NCI-H1417 treated with DMSO at 0.1 percent for 48 hours (cell line): ENCODE measurements around the gene DEFB113.
"Not testable (repeated sequence)": the region's sequence is repeated elsewhere in the genome, so short reads cannot be mapped to it uniquely, and the experiment has no call there.

Experiments
- DNase-seq: peaks from one replicate; lab custom pipeline; 2025; lab: John Stamatoyannopoulos, UW

Gene DEFB113, protein sequence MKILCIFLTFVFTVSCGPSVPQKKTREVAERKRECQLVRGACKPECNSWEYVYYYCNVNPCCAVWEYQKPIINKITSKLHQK

DNA sequence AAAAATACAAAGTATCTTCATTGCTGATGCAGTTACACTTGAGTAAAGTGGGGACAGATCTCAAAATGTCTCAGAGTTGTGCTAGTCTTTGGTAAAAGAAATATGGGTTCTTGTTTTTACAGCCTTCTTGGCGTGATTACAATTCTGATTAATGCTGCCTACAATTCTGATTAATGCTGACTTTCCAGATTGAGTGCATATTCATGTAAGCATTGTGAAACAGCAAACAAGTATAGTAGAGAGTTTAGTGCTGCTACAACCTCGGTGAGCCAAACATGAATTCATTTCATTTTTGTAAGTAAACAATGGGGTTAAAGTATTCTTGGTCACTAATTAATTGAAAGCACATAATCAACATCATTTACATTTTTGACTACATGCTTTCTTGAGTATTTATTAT lies at the start of gene DEFB113:
Gene DEFB113, minus strand, starts transcription at position 21 of the 400 bp plus-strand sequence. Its CDS starts 0 bp downstream, at position 21.
- DNase-seq = no peak

DNA sequence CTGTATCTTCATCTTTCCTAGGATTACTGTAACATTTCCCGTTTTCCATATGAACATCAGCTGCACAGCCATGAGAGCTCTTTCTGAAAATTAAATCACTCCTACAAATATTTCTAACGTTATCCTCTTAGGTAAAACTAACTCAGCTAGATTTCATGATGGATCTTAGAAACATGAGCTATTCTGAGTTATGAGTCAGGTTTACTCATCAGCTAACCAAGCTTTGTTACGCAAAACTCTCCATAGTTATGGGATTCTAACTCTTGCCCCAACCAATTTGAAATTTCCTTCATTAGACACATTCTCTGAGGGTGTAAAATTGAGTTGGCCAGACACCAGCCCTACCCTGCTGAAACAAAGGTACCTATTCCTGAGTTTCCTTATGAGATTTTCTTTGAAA lies 38.4 kb upstream of the DEFB113 start:
- no peak for DNase-seq

DNA sequence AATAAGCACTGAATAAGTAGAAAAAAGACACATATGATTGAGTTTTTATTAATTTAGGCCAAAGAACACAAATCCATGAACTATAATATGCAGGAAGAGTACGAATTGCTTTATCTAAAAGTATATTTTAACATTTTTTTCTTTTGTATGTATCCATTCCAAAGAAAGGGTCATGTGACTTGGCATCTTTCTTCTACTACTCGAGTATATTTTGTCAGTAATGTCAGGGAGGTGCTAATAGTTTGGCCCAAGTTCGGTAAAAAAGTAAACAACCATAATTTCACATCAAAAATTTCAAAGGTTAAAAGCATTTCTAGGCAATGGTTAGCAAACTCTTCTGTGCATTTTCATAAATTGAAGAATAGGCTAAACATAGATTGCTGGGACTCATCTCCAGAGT lies 33.7 kb upstream of the DEFB113 start:
- DNase-seq = no peak

DNA sequence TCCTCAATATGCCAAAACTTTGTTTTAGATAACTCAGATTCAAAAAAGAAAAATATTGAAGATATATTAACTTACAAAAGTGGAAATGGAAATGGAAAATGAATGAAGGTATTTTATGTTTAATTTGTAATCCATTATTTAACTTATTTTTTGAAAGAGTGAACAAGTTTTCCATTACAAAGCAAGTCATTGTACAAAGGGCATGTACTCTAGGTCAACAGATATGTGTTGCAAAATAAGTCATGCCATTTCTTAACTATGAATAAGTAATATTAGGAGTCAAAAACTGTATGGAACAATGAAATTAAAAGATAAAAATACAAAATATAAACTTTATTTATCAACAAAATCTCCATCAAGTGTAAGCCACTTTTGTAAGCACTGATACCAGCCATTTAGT lies 25.9 kb upstream of the DEFB113 start:
- no peak for DNase-seq

DNA sequence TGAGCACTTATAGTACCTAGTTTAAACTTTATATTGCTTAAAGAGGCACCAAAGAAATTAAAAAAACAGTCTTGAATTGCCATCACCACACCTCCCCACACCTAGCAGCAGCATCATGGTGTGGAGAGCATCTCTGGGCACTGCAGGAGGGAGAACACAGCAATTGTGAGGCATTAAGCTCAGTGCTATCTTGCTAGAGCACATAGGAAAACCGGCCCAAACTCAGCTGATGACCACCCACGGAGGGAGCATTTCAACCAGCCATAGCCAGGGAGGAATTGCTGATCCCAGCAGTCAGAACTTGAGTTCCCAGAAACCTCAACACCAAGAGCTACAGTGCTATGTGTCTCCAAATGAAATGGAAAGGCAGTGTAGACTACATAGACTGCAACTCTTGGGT lies 19.5 kb upstream of the DEFB113 start:
- DNase-seq = no peak

DNA sequence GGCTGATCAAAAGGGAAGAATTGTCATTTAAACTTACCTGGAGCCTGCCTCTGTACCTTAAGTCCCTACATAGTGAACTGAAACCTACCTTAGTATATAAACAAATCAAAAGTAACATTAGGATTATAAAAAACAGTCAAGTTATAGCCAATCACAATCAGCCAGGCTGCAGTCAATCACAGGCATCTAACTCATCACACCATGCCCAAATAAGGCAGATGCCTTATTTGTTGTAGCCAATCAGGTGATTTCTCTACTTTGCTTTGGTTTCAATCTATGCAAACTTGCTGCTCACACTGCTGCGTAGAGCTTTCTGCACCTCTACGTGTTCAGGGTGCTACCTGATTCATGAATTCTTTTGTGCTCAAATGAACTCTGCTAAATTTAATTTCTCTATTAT lies 18.3 kb upstream of the DEFB113 start:
- no peak for DNase-seq

DNA sequence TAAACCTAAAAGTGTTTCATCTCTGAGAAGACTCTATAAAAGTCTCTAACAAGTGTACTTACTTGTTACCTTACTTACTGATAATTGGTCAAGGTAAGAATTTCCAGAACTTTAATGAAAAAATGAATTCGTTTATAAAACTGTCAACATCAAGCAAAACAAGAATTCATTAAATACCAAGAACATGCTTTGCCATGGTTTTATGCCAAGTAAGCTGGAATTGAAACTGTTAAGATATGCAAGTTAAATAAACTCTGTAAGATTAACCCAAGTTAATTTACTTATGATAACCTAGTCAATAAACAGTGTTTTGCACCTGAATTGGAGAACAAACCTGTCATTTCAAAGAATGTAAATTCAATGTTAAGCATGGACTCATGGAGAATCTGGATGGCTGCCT lies 17.1 kb upstream of the DEFB113 start:
- DNase-seq = no peak

DNA sequence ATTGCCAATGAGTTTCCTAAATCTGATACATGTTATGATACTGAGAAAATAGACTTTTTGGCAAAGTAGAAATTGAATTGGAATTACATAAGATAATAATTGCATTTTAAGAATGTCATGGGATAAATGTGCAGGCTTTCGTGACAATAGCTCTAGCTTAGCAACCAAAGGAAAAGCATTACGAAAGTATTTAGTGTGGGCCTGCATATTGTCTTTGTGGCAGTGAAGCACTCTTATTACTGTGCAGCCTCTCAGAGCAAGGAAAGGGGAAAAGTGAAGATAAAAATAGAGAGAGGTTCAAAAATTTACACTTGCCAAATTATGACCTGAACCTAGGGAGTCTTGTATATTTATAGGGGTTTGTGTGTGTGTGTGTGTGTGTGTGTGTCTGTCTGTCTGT lies 12.6 kb upstream of the DEFB113 start:
- no peak for DNase-seq

DNA sequence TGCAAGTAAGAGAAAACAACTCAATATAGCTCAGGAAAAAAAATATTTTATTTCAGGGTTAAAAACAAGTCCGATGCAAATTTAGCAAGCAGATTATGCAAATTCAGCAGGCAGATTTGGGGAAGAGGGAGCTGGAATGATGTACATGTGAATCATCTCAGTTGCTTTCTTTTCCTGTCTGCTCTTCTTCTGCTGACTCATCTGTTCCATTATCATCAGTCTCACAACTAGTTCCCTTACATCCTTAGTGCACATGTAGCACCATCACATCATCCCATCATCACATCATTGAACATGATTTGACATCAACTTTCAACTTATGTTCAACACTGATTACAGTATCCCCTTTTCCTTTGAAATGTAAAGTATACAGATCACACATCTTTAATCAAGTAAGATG lies 11.5 kb upstream of the DEFB113 start:
- no peak for DNase-seq

DNA sequence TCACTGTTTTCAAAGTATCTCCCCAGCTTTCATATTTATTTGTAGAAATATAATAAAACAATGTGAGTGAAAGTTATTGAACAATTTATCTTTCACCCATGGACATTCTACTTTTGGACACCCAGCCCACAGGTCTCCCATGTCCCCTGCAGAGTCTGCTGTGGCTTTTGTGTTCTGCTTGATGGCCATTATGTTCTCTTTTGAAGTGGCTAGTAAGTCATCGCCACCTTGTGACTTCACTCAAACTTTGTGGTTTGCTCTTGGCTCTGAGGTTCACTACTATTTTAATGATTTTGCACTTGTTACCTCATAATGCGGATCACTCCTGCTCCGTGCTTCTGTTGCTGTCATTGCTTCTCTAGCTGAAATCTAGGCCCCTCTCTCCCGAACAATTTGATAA lies 10.2 kb upstream of the DEFB113 start:
- no peak for DNase-seq

DNA sequence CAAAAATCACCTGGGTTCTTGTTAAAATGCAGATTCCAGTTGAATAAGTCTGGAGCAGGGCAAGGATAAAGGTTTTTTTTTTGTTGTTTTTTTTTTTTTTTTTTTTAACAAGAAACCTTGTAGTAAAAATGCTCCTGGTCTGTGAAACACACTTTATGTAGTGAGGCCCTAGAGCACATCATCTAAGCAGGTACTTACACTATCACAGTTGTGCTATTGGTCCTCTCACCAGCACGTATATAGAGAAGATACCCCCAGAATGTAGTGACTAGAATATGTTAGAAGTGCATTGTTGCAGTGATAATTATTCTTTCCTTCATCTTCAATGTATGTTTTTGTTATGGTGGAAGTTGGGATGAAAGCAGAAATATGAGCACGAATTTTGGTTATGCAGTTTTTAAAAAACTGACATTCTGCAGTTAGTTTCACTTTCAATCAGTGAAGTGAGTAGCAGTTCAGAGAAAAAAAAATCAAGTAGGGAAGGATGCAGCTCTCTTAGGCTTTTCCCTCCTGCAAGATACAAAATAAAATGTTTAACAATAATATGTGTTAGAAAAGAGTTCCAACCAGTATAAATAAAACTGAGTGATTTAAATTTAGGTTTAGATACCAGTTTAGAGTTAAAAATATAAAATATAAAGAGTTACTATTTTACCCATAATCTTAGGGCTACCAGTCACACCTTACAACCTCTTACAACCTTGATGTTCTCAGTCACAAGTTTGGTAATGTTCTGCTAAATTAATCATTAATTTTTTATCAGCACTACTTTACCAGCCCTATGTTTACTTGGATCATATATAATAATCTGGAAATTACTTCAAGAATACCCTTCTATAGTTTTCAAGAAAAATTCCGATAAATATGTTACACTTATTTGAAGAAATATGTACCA lies 9.2 kb upstream of the DEFB113 start:
- DNase-seq = no peak

DNA sequence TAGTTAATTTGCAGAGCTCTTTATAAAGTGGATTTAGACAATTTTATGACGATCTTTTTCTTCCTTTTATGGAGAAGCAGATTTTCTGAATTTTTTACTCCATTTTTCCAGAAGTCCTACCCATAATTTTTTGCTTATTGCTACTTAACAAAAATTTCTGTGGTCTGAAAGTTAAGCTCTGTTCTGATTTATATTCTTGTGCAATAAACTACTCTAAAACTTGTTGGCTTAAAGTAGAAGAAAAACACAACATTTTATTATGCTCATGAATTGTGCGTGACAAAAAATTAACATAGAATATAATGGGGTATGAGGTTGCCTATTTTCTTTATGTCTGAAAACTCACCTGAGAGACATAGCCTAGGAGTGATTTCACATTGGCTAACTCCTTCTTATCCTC lies 2.6 kb downstream of the DEFB113 start:
- DNase-seq = no peak

DNA sequence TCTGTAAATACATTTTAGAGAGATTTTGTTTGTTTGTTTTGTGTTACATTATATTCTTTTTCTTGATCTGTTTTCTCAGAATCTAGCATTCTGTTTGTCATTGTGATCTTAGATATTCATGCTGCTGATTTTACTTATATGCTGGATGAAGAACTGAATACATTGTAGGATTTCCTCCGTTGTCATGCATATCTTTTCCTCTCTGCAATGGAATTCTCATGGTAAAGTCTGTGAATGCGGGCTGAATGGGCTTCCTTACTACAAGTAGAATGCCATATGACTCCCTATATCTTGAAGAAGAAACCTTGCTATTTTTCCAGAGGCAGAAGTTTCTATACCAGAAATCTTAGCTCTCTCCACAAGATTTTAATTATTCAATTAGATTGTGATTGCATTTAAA lies 3.1 kb downstream of the DEFB113 start:
- DNase-seq = no peak

DNA sequence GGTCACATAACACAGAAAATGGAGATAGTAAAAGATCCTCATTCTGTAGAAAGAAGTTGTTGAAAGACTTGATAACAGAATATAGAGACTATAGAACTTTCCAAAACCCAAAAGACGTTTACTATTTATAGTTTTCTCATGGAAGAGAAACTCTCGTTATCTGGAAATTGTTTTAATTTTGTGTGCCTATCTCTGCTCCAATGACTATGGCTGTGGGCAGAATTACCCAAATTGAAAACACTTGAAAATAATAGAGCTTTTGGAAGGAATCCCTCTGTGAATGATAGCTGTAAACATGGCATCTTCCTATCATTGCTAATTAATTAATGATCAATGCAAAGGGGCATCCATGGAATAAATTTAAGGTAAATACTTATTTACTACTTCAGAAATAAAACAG lies 5.4 kb downstream of the DEFB113 start, which contains the start of gene DEFB114:
Gene DEFB114, minus strand, starts transcription at position 101 of the 400 bp plus-strand sequence. Its CDS starts 59 bp downstream, at position 42.
- no peak for DNase-seq

DNA sequence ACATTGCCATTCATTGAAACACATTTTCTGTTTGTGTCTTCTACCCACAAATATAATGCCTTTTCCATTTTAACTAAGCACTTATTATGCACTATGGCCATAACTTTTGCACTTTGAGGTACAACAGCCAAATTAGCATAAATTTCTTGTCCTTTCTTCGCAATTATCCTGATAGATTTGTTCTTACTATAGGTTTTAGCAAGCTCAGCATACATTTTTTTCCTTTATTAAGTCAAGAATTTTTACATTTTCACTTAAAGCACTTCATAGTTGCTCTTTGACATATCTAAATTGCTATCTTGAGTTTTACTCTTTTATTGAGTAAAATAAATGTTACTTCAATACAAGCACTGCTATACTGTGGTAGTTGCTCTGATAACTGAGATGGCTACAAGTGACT lies 11.2 kb downstream of the DEFB113 start:
- no peak for DNase-seq

DNA sequence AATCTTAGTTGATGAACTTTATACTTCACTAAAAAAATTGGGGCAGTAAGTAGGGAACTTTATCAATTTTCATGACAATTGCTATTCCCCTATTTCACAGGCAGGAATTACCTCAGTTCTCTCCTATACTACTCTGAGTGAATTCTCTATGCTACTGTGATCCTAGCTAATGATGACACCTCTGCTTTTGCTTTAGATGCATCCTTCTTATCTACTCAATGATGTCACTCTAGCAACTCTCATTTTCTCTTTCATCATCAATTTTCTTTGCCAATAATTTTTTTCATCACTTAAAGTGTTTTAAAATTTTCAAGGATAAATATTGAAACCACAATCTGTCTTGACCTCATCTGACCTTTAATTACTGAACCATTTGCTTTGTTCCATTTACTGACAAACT lies 13.6 kb downstream of the DEFB113 start:
- DNase-seq = no peak

DNA sequence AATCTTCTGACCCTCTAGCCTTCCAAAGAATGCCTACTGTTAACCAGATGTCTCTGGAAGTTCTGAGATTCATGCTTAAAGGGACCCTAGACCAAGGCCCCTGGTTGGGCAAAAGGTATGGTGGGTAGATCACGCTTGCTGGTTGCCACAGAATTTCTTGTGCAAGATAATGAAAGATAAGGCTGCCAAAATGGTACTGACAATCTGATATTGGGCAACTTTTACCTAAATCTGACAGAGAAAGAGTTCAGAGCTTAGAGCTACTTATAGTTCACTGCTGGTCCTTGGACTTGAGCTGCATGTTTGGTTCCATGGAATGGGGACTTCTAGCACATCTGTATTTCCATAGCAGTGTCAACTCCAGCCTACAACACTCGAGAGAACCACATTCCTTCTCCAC lies 17.5 kb downstream of the DEFB113 start:
- DNase-seq = no peak

DNA sequence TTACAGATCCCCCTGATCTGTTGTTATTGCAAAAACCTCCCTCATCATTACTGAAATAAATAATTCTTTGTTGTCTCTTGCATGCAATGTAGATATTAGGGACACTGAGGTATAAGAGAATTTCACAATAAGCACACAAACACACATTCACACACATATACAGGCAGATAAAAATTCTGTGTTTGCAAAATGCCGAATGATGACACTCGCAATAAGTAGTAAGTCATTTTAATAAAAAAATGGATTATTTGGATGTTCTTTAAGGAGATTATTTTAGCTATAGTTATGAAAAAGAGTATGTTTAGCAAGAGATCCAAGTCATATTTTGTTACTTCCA lies 19.0 kb downstream of the DEFB113 start:
- no peak for DNase-seq

DNA sequence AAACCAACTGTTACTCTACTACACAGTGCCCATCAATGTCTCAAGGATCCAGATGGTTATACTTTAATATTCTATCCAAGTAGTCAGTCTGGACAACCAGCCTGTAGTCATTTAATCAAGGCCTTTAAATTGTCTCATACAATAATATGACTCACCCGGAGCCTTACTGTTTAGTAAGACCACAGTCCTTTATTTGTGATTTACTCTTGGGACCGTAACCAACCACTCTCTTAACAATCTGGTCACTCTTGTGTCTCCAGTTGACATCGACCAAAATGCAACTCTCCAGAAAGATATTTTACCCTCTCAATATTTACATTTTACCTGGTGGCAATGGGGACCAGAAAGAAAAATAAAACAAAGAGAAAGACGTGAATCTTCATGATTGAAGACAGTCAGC lies 20.4 kb downstream of the DEFB113 start:
- no peak for DNase-seq

DNA sequence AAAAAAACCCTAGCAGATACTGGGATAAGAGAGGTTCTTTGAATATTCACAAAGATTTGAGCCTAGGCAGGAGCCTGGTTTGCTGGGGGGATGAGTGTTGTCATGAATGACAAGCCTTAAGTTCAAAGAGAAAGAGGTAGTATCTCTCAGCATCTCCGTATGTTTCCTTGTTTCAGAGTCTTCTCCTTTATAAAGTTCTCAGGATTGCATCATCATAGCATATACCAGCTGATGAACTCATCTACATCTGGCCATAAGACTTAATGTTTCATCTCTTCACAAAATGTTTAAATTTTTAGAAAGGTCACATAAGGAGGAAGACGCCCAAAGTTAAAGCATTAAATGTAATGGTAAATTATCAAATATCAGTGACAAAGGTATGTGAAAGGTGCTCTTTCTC lies 22.6 kb downstream of the DEFB113 start:
- DNase-seq = no peak

DNA sequence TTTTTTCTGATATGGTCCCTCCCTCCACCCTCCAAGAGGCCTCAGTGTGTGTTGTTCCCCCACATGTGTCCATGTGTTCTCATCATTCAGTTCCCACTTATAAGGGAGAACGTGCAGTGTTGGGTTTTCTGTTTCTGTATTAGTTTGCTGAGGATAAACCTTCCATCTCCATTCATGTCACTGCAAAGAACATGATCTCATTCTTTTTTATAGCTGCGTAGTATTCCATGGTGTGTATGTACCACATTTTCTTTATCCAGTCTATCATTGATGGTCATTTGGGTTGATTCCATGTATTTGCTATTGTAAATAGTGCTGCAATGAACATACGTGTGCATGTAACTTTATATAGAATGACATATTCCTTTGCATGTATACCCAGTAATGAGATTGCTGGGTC lies 25.4 kb downstream of the DEFB113 start:
- DNase-seq = not testable (repeated sequence)

DNA sequence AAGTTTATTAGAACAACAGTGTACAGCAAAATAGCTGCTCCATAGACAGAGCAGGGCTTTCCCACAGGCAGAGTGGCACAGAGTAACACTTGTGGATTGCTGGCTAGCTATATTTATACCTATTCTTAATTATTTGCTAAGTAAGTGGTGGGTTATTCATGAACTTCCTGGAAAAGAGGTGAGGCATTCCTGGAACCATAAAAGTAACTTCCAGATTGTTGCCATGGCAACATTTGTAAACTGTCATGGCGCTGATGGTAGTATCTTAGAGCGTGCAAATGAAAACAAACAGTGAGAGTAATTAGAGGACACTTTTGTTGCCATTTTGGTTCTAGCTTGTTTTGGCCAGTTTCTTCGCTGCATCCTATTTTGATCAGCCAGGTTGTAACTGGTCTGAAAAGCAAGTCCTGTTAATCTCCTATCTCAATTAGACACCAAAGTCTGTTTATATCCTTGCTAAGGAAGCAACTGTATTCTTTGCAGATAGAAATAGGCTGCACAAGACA lies 29.4 kb downstream of the DEFB113 start:
- DNase-seq = no peak

DNA sequence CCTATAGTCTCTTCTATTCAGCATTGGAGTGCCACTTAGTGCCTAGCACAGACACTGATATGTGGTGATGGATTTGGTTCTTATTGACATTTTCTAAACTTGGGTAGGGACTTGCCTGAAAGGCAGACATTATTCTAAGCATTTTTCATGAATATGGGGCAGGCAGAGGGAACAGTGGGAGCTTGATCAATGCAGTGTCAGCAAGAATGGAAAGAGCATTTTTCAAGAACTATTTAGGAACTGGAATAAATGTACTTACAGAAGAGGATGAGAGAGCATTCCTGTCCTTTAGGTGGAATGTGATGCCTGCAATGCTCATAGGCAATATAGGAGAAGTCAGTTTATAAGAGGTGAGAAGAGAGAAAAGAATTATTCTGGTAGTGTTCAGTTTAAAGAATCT lies 31.6 kb downstream of the DEFB113 start:
- no peak for DNase-seq

DNA sequence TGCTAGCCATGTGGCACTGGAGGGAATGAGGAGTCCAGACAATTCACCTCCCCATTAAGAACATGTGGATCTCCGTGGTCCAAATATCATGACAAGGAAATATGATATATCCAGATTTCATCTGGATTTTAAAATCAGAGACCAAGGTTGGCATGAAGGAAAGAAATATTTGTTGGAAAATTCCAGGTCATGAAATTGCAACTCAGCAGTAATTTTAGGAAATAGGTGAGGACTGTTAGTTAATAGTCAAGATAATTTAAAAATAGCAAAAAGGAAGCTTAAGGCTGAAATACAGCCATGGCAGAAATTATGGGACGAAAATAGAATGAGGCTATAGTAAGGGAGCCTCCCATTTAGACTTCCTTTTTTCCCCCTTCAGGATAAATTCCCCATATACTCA lies 32.4 kb downstream of the DEFB113 start:
- DNase-seq = no peak
